ENCODE measurements around the gene VPS13C. TPM values are rescaled to one million over a fixed set of nuclear protein-coding genes. Genes with fewer than 3 reads are reported as not detected.
A peak's percentile ranks its signal among the peaks of the same experiment; 100 is the strongest.

VPS13C gene, protein sequence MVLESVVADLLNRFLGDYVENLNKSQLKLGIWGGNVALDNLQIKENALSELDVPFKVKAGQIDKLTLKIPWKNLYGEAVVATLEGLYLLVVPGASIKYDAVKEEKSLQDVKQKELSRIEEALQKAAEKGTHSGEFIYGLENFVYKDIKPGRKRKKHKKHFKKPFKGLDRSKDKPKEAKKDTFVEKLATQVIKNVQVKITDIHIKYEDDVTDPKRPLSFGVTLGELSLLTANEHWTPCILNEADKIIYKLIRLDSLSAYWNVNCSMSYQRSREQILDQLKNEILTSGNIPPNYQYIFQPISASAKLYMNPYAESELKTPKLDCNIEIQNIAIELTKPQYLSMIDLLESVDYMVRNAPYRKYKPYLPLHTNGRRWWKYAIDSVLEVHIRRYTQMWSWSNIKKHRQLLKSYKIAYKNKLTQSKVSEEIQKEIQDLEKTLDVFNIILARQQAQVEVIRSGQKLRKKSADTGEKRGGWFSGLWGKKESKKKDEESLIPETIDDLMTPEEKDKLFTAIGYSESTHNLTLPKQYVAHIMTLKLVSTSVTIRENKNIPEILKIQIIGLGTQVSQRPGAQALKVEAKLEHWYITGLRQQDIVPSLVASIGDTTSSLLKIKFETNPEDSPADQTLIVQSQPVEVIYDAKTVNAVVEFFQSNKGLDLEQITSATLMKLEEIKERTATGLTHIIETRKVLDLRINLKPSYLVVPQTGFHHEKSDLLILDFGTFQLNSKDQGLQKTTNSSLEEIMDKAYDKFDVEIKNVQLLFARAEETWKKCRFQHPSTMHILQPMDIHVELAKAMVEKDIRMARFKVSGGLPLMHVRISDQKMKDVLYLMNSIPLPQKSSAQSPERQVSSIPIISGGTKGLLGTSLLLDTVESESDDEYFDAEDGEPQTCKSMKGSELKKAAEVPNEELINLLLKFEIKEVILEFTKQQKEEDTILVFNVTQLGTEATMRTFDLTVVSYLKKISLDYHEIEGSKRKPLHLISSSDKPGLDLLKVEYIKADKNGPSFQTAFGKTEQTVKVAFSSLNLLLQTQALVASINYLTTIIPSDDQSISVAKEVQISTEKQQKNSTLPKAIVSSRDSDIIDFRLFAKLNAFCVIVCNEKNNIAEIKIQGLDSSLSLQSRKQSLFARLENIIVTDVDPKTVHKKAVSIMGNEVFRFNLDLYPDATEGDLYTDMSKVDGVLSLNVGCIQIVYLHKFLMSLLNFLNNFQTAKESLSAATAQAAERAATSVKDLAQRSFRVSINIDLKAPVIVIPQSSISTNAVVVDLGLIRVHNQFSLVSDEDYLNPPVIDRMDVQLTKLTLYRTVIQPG (N-terminal part only)
- total RNA-seq = 49.8 and 54.3 TPM in 2 replicates
- polyA plus RNA-seq (2012) = 10.6 TPM

- DNase-seq (ENCODE audit: low read depth) = peak; percentile 95
Observed at GRCh38 chr15:62060113-62060895, at the start of gene VPS13C. Gene VPS13C (minus strand): TSS chr15:62060447. CDS start chr15:62060374, 73 bp downstream.

DNA sequence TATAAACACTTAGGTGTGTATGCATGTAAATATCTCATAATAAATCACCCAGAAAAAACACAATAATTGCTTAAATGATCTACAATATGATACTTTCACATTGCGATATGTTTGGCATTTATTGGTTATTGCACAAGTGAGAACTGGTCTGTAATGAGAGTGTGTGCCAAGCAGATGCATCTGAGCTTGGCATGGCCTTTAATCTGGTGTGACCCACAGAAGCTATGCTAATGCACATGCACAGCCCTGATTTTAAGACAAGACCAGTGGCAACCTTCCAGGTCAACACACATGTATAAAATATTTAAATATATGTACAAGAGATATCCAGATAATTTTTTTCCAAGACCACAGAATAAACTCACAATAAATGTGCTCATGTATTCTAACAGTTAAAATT, 49.2 kb upstream of the VPS13C start:
- DNase-seq (ENCODE audit: low read depth) = no peak

DNA sequence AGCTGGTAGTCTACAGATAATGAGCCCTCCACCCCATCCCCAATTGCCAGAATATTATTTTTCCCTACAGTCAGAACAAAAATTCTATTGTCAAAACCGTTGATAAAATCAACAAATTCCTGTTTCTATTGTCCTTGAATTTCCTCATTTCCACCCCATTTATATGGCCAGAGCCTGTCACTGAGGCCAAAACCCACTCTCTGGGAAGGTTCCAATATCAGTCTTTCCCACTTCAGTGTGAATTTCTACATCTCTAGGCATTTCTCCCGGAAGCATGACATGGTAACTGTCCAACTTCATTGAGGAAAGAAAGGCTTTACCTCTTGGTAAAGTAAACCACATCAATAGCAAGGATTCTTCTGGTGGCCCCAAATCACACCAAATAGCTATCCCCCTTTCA, 48.2 kb upstream of the VPS13C start:
- DNase-seq (ENCODE audit: low read depth) = no peak

GRCh38 chr15:62107571-62108121, 47.4 kb upstream of the VPS13C start:
- no peak for DNase-seq (ENCODE audit: low read depth)

GRCh38 chr15:62106096-62106495, 45.8 kb upstream of the VPS13C start:
- DNase-seq (ENCODE audit: low read depth) = no peak

GRCh38 chr15:62105266-62105665, 45.0 kb upstream of the VPS13C start:
- no peak for DNase-seq (ENCODE audit: low read depth)

DNA sequence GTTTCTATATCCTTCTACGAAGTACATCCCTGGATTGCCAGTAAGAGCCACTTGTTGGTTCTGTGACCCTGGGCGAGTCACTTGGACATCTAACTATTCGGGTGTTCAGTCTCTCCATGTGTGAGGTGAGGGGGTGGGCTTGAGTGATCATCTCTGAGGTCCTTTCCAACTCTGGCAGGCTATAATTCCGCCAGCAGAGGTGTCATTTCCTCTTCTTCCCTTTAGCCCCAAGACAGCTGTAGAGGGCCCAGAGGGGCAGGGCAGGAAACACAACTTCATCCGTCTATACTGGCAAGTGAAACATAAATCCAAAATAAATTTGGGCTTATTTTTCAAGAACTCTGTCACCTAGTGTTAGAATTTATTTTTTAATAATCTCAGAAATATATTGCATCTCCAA, 44.6 kb upstream of the VPS13C start:
- no peak for DNase-seq (ENCODE audit: low read depth)

- peak; percentile 67 for DNase-seq (ENCODE audit: low read depth)
Observed at GRCh38 chr15:62104401-62104800, 44.2 kb upstream of the VPS13C start.

DNA sequence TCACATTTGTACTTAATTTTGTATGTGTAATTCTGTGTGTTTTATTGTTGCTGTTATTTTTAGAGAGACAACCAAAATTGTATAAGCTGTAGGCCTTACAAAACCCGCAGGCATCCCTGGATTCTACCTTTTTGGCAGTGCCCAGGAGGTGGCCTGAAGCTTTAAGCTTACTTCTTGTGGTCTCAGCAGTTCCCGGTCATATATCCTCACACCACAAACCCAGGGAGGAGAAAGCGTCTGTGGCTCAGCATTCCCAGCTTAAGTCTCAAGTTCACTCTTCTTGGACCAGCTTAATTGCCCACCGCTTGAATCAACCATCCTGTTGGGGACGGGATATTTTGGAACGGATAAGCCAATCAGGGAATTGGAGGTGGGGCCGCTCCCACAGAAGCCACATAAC, 43.2 kb upstream of the VPS13C start:
- DNase-seq (ENCODE audit: low read depth) = peak; percentile 18

GRCh38 chr15:62099094-62099601, 38.9 kb upstream of the VPS13C start:
- DNase-seq (ENCODE audit: low read depth) = peak; percentile 35

DNA sequence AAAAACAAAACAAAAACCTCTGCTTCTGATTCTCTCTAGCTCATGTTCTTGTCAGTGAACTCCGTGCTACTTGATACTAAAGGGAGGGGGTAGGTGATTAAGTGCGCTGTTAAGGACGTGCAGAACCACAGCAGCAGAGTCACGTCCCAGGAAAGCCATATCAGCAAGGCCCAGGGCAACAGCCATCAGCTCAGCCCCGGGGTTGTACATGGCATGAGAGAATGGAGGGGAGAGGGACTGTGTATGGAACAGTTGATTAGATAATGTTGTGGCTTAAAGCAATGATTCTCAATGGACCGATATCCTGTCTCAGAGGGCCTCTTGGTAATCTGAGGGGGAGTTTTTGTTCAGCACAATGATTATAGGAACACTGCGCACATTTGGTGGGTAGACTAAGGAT, 34.1 kb upstream of the VPS13C start:
- no peak for DNase-seq (ENCODE audit: low read depth)

DNA sequence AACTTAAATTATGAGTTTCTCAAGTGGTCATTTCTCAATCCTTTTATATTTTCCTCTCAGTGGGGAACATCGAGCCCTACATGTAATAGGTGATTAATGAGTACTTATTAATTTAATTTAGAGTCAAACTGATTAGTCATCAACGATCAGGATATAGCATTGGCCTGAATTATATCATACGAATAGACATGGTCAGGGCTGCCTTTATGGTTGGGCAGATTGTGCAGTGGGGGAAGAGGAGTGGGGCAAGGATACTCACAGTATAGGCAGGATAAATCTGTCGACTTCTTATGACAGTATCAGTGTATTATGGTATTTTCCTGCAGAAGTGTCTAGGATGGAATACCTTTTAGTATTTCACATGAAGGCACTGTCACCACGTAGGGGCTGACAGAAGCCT, 33.6 kb upstream of the VPS13C start:
- no peak for DNase-seq (ENCODE audit: low read depth)

DNA sequence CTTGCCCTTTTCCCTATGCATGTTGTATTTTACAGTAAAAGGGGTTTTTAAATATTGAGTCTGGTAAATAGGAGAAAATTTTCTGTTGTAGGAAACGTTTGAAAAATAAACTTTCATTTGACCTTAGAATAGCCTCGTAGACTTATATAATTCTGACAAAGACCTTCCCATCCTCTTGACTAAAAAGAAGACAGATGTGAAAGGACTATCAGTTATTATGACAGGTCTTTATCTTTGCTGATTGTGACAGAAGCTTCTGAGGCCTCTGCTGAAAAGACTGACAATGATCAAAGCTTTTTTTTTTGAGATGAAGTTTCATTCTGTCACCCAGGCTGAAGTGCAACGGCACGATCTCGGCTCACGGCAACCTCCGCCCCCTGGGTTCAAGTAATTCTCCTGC, 30.7 kb upstream of the VPS13C start:
- no peak for DNase-seq (ENCODE audit: low read depth)

DNA sequence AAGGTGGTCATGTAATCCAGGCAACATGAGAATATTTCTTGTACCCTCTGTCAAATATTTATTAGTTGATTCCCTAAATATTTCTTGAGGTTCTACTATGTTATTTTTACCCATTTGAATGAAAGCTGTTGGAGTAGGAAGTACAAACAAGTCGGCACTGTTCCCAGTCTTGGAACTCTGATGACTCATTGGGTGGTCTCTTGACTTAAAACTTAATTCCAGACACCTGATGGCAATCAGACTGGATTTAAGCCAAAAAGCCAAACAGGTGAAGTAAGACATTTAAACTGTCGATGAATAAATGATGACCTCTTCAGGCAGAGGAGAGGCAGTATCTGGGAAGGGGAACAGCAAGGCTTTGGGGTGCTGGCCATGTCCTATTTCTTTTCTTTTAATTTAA, 29.4 kb upstream of the VPS13C start:
- peak; percentile 37 for DNase-seq (ENCODE audit: low read depth)

DNA sequence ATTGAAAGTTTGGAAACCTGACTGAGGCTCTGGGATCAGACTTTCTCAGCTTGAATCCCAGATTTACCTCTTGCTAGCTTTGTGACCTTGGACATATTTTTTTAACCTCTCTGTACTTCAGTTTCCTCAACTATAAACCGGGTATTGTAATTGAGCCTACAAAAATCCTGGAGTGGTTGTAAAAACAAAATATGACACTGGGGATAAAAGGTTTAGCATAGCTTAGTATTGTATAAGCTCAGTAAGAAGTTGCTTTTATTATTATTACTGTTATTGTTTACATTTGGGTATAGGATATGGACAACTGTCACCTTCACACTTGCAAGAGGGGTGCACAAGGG, 28.1 kb upstream of the VPS13C start:
- DNase-seq (ENCODE audit: low read depth) = no peak

- DNase-seq (ENCODE audit: low read depth) = peak; percentile 48
Observed at GRCh38 chr15:62087671-62088352, 27.6 kb upstream of the VPS13C start.

DNA sequence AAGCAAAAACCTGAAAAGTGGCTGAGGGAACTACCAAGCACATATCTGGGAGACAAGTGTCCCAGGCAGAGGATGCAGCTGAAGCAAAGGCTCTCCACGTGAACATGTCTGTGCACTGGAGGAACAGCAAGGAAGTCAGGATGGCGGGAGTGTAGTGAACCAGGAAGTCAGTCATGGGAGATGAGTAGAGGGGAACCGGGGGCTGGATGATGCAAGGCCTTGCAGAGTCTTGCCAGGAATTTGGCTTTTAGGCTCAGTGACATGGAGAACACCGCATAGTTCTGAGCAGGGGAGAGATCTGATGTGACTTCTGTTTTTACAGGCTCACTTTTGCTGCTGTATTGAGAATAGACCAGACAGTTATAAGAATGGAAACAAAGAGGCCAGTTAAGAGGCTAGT, 25.5 kb upstream of the VPS13C start:
- DNase-seq (ENCODE audit: low read depth) = no peak

DNA sequence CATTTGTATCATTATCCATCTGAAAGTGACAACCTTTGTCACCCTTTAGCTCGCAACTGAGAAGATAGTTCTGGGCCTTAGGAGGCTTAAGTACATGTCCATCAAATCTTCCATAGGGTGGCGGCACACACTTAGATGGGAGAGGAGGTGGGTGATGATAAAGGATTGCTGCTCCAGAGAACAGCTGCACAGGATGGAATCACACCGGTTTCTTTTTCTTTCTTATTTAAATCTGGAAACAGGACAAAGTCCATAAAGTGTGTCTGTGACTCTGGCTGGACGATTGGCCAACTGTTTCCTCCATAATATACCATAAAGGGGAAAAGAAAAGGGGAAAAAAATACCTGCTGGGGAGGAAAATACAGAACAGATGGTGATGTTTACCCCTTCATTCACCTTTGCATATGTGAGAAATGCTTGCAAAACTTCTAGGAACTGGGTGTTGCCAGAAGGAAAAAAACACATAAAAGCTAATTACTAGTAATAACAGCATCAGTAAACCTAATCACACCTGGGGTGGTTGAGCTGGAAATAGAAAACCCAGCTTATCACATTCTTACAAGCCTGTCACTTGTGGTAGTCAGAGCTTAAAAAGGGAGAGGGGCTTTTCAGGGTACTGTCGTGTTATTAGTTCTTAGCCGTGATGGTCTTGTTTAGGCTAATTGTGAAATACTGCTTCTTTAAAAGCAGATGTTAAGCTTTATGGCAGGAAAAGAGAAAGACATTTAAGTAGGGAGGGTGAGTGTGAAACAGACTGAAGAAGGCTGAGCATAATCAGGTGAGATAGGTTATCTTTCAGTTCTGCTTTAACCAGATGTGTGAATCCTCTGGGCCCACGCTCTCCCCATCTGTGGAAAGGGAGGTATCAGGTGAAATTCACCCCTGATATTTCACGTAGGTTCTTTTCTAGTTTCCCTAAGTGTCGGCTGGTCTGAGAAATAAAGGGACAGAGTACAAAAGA, 23.2 kb upstream of the VPS13C start:
- DNase-seq (ENCODE audit: low read depth) = no peak
